HG02610 (cell line): ENCODE results near the gene MTSS2.
"Not testable (repeated sequence)": the region's sequence is repeated elsewhere in the genome, so short reads cannot be mapped to it uniquely, and the experiment has no call there.

ENCODE experiments used
- ATAC-seq: cut with Tn5 transposase; IDR thresholded peaks from one replicate; pipeline ENCODE4 v1.9.1; 2021; ENCODE audit warnings: mild to moderate bottlenecking, moderate library complexity; ENCODE audit not compliant: unreplicated experiment

Gene MTSS2

DNA sequence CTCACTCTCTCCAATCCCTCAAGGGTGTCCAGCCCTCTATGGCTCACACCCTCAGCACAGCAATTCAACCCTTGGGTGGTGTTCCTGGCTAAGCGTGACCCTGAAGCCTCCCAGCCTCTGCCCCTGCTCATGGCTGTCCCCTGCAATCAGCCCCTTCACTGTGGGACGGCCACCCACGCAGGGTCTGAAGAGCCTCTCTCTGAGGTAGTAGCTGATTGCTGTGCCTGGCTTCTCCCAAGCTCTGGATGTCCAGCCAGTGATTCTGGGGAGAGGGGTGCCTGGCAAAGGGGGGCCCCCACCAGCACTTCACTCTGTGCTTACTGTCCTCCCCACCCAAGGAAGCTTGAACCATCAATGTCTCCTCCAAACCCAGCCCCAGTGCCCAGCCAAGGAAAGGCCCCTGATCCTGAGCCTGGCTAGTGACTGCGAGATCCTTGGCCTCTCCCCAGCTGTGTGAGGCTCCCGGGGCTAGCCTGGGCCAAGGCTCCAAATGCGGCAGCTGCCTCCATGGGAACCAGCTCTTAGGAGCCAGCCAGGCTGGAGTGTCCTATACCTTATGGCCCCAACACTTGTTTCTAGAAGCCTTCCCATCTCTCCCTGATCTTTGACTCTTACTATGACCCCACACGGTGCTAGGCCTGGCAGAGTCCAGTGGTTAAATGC, 9.9 kb downstream of the MTSS2 start:
- no peak for ATAC-seq

DNA sequence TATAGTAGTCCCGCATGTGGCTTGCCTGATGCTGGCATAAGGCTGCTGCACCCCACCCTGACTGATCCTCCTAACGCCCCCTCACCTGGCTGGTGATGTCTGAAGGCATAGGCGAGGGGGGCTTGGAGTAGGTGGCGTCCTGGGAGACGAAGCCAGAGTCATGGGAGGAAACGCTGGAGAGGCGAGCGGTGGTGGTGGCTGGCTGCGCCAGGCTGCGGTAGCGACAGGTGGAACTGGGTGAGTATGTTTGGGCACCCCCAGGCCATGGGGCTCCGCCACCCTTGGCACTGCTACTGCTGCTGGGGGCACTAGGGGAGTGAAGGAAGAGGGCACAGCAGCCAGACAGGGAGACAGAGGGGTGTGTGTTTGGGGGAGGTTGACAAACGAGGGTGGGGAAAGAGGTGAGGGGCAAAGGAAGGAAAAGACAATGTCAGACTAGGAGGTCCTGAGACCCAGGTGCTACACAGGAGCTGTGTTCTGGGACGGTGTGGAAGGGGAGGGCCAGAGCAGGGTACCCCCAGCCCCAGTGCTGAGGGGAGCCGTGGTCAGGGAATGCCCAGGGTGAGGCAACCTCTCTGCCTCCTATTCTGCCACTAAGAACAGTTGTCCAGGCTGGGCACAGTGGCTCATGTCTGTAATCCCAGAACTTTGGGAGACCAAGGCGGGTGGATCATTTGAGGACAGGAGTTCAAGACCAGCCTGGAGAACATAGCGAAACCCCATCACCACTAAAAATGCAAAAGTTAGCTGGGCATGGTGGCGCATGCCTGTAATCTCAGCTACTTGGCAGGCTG, 11.4 kb downstream of the MTSS2 start:
- no peak for ATAC-seq

DNA sequence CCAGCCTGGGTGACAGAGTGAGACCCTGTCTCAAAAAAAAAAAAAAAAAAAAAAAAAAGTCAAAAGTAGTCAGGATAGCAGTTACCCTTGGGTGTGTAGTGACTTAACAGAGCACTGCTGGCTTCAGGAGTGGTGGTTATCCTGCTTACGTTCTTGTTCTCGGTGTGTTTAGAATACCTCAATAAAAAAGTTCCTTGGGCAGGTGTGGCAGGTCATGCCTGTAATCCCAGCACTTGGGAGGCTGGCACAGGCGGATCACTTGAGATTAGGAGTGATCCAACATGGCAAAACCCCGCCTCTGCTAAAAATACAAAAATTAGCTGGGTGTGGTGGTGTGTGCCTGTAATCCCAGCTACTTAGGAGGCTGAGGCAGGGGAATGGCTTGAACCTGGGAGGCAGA, 14.9 kb downstream of the MTSS2 start:
- not testable (repeated sequence) for ATAC-seq

DNA sequence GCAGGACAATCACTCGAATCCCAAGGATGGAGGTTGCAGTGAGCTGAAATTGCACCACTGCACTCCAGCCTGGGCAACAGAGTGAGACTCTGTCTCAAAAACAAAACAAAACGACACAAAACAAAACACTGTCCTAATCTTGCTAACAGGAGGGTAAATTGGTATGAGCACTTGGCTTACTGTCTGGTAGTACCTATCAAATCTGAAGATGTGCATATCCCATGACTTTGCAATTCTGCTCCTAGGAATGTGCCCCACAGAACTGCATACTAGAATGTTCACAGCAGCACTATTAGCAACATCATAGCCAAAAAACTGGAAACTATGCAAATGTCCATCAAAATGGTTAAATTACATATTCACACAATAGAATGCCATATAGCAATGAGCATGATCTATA, 15.7 kb downstream of the MTSS2 start:
- no peak for ATAC-seq

DNA sequence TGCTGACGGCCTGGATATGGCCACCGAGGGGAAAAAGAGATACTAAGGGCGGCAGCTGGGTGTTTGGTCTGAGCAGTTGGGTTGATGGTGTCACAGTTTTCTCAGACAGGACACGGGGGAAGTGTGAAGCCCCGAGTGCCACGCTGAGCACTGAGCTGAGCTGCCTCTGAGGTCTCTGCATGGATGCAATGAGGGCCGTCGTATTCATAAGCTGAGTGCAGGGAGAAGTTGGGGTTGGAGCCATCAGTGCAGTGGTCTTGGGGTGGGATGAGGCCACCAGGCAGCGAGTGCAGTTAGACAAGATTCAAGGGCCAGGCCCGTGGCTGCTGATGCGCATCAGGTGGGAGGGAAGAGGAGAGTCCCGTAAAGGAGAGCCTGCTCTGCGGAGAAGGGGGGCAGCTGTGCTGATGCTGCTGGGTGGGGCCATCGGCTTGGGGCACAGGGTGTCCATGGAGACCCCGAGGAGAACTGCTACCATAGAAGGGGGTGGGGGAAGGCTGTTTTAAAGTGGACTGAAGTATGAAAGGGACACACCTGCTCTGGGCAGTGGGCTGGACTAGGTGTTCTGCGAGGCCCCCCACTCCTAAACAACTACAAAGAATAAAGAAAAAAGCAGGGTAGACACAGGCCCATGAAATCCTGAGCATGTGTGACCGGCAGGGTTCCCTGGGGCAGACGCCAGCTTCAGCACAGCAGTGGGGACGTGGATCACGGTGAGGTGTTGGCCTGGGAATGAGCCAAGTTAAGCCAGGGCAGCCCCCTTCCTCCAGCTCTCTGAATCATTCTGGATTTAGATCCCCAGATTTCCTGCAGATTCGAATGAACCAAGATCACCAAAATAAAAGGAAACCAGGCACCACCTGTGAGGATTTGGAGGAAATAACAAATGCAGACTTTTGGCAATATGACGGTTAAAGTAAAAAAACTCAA, 19.8 kb downstream of the MTSS2 start:
- no peak for ATAC-seq

DNA sequence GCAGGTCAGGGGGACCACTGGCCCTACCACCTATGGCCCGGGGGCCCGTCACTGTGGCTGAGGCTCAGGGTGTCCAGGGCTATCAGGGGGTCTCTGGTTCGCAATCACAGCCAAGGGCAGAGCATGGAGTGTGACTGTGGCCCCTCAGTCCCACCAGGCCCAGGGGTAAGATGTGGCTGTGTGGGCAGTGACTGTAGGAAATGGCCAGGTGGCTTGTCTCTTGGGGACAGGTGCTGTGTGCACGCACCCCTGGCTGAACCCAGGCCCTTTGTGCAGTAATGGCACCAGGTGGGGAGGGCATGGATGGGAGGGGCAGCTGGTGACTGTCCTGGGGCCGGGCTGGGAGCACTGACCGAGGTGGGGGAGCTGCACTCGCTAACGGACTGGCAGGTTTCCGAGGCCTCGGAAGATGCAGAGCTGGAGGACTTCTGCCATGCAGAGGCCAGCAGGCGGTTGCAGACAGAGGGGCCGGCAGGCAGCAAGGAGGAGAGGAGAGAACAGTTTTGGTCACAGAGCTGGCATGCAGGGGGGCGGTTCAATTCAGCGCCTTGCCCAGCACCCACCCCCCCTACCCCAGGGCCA, 20.6 kb downstream of the MTSS2 start:
- ATAC-seq: no peak

DNA sequence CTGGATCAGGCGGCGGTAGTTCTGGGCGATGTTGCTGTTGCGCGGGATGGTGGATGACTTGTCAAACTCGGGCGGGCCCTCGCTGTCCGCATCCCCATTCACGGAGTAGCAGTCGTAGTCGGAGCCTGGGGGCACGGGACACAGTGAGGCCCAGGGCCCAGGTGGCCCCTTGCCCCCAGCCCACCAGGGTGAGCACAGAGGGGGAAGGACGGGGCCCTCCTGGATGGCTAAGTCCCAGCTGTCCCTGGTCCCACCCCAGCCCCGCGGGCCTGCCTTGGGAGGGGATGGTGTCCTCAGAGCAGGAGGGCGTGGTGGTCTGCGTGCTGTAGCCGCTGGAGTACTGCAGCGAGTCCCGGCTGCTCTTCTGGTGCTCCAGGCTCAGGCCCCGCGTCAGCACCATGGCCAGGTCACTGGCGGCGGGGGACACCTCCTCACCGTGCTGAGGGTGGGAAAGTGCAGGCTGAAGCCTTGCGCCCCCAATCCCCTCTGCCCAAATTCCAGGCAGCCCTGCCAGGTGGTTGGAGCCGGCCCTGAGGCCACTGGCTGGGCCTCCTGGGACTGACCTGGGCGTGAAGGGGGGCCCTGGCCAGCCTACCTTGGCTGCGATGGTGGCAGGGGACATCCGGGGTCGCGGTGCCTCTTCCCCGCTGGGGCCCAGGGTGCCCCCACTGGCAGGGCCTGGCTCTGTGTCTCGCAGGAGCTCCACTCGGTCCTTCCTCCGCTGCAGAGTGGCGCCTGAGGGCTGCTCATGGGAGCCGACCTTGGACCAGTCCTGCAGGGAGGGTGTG, 21.3 kb downstream of the MTSS2 start:
- ATAC-seq: no peak

DNA sequence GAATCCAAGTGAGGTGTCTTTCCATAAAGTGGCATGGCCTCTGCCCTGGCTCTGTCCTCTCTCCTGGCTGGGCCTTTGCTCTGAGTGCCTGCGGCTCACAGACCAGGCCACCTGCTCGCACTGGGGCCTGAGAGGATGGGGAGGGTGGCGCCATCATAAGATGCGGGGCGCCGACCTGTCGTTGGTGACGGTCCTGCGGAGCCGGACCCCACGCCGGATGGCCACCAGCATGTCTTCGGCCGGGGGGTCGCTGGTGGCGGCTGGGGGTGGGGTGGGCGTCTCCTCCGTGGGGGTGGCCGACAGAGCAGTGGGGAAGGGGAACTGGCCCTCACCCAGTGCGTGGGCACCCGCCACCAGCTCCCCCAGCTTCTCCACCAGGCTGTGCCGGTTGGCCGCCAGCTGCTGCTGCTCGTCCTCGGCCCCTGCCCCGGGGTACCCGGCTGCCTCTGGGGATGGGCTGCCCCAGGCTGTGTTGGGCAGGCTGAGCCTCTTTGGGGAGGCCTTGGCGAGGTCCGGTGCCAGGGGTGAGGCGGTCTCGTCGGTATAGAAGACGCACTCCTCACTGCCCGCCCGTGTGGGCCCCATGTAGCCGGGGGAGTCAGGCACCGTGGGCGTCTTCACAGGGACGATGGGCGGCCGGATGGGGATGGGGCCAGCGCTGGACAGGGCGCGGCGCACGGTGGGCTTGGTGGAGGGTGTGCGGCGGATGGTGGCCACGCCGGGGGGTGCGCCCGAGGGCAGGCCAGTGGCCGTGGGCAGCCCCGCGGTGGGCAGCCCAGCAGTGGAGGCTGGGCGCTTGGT, 22.1 kb downstream of the MTSS2 start:
- no peak for ATAC-seq

DNA sequence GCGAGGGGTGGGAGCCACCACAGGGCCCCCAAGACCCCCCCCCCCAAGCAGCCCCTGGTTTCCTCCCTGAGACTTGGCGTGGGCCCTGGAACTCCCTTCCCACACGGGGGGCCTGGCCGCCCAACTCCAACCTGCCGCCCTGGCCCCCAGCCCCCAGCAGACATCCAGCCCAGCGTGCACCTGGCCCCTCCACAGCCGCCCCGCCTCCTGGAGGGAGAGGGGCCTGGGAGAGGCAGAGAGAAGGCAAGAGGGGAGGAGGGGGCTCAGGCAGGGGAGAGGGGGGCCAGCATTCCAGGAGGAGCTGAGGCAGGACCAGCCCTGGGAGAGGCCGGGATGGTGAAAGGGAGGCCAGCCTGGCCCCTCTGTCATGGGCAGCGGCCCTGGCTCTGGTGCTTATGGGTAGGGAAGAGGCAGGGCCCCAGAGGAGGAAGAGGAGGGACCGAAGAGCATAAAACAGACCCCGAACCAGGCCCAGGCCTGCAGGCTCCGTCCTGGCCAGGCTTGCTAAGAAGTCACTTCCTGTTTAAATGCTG, 22.8 kb downstream of the MTSS2 start:
- no peak for ATAC-seq

DNA sequence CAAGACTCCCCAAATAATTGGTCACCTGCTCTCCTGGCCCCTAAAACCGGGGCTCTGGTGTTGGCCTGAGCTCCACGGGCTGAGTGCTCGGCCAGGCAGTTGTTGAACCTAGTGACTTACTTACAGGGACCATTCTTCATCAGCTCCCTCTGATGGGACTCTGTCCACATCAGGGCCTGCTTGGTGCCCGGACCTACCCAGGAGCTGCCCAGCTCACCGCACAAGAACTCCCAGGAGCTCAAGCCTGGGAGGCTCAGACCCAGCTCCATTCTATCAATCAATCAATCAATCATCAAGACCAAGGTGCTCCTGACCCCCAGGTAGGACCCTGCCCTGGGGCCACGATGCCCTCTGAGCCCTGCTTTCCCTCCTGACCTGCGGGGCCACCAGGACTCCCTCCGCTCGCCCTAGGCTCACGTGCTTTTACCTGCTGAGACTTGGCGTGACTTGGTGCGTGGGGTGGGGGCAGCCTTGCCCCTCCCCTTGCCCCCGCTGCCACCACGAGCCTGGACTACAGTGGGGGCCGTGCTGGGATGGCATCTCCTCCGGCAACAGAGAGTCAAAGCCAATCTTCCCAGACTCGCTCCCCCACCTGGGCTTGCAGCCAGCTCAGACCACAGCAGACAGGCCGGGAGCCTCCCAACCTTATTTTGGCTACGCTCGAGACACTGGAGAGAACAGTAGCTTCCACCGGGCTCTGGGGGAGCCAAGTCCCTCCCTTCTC, 23.8 kb downstream of the MTSS2 start:
- ATAC-seq: no peak

DNA sequence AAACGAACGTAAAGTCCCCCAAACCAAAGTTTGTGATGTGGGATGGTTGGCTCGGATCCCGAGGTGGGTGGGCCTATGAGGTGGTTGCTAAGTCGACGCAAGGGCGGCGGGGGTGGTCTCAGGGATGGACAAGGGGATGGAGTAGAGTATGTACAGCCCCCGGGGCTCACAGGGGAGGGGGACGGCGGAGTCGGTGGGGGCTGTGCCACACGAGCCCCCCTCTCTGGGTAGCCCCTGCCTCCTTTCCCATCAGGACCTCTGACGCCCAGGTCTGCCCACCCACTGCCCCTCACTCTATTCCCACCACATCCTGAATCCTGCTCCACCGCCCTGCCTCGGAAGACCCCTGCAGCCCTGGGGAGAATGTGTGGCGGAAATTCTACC, 24.3 kb downstream of the MTSS2 start:
- ATAC-seq: no peak

DNA sequence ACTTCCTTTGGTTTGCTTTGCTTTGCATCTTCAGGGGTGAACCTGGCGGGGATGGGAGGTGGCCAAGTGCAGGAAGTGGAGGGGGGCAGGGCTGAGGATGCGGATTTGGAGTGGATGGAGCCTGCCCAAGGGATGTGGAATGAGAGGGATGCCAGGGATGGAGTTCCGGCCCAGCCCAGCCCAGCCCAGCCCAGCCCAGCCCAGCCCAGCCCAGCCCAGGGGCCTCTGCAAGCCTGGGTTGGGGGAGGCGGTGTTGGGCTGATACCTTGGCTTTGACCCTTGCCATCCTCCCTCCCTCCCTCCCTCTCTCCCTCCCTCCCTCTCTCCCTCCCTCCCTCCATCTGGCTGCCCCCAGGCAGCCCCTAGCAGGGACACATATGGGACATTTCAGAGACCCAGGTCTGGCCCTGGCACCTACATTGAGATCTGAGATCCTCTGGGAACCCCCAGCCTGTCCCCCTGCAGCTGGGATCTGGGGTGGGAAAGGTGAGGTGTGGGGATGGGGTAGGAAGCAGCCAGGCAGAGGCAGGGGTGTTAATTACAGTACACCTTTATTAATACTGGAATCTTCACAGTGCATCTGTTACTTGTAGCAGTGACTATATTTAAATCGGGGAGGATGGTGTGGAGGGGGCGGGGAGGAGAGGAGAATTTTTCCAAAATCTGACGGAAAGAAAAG, 25.0 kb downstream of the MTSS2 start:
- ATAC-seq: no peak

DNA sequence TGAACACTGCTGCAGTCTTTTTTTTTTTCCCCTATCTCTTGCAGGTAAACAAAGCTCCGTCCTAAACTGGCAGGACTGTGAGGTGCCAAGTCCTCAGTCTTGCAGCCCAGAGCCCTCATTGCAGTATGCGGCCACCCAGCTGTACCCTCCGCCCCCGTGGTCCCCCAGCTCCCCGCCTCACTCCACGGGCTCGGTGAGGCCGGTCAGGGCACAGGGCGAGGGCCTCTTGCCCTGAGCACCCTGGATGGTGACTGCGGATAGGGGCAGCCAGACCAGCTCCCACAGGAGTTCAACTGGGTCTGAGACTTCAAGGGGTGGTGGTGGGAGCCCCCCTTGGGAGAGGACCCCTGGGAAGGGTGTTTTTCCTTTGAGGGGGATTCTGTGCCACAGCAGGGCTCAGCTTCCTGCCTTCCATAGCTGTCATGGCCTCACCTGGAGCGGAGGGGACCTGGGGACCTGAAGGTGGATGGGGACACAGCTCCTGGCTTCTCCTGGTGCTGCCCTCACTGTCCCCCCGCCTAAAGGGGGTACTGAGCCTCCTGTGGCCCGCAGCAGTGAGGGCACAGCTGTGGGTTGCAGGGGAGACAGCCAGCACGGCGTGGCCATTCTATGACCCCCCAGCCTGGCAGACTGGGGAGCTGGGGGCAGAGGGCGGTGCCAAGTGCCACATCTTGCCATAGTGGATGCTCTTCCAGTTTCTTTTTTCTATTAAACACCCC, 25.7 kb downstream of the MTSS2 start:
- ATAC-seq: no peak

DNA sequence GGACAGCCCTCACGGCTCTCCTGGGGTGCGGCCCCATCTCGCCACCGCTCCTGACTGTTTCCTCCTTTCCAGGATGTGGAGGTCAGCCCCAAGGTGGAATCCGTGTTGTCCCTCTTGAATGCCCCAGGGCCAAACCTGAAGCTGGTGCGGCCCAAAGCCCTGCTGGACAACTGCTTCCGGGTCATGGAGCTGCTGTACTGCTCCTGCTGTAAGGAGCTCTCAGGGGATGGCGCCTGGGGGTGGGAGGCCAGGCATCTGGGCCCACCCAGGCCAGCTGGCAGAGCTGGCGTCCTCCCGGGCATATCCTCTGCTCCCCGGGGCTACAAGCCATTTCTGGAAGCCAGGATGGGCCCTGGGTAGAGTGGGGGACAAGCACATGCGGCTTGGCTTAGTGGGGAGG, 26.3 kb downstream of the MTSS2 start:
- no peak for ATAC-seq

DNA sequence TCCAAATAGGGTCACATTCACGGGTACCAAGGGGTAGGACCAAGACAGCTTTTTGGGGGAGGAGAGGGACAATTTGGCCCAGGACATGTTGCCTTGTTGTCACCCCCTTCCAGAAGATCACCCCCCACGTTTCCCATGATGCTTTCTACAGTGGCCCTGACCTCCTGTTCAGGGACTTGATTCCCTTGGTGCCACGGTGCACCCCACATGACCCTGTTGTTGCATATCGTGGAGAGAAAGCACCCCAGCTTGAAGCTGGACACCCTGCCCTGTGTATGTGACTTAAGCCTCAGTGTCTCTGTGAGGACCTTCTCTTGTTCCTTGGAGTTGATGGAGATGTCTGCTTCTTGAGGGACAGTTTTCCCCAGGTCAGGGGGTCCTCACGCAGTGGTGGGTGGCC, 26.9 kb downstream of the MTSS2 start:
- no peak for ATAC-seq

DNA sequence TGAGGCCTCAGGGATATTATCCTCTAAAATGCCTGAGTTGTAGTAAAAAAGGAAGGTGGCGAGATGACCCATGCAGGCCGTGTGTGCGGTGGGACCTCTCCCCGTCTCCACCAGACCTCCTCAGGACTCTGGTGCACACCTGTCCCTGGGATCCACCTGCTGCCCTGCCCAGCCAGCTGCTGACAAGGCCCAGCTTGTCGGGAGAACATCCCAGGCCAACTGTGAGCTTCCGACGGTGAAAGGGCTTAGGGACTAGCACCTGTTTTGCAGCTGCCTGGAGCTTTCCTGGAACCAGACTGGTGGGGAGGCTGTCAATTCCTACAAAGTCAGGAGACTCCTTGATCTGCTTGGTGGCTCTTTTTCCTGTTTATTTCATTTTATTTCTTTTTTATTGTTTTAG, 27.9 kb downstream of the MTSS2 start:
- ATAC-seq: no peak

DNA sequence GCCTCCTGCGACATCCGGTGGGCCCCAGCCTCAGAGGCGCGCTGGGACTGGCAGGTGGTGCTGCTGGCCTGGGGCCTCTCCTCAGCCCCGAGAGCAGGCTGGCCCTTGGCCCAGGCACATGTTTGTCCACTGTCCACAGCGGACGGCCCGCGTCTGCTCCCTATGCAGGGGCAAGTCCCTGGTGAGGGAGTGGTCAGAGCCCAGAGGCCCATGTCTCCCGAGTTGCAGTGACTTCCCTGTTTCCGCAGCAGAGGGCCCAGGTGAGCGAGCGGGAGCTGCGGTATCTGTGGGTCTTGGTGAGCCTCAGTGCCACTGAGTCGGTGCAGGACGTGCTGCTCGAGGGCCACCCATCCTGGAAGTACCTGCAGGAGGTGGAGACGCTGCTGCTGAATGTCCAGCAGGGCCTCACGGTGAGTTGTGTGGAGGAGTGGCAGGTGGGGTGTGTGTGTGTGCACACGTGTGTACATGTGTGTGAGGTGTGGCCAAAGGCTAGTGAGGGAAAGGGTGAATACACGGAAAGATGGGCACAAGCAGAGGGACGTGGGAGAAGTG, 29.1 kb downstream of the MTSS2 start:
- no peak for ATAC-seq
